ENCODE results near the gene PDP2.

DNA sequence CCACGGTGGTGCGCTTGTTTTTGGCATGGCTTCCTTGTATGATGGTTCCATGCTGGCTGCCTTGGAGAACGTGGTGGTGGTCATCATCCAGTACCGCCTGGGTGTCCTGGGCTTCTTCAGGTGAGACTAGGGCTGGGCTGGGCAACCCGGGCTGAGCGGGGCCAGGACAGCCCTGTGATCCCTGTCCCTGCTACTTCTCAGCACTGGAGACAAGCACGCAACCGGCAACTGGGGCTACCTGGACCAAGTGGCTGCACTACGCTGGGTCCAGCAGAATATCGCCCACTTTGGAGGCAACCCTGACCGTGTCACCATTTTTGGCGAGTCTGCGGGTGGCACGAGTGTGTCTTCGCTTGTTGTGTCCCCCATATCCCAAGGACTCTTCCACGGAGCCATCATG is 59.9 kb downstream of the PDP2 start:
- no peak for TF ChIP-seq CTCF (IDR thresholded peaks at IDR 0.05)
- TF ChIP-seq FOXJ3 (CRISPR knock-in tag; IDR thresholded peaks at IDR 0.05): no peak
- TF ChIP-seq, protein P1, sequence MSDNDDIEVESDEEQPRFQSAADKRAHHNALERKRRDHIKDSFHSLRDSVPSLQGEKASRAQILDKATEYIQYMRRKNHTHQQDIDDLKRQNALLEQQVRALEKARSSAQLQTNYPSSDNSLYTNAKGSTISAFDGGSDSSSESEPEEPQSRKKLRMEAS (IDR thresholded peaks at IDR 0.05; ENCODE audit: low read depth): no peak
- no peak for TF ChIP-seq MXI1 (IDR thresholded peaks at IDR 0.05; ENCODE audit: low read depth, low read length)
- TF ChIP-seq EP300 (IDR thresholded peaks at IDR 0.05; ENCODE audit: borderline replicate concordance in 1 of 2, low read depth in 1 of 2, low read length in 1 of 2): no peak
- TF ChIP-seq RAD21 (IDR thresholded peaks at IDR 0.05; ENCODE audit: low read length): no peak
- TF ChIP-seq, protein P2, sequence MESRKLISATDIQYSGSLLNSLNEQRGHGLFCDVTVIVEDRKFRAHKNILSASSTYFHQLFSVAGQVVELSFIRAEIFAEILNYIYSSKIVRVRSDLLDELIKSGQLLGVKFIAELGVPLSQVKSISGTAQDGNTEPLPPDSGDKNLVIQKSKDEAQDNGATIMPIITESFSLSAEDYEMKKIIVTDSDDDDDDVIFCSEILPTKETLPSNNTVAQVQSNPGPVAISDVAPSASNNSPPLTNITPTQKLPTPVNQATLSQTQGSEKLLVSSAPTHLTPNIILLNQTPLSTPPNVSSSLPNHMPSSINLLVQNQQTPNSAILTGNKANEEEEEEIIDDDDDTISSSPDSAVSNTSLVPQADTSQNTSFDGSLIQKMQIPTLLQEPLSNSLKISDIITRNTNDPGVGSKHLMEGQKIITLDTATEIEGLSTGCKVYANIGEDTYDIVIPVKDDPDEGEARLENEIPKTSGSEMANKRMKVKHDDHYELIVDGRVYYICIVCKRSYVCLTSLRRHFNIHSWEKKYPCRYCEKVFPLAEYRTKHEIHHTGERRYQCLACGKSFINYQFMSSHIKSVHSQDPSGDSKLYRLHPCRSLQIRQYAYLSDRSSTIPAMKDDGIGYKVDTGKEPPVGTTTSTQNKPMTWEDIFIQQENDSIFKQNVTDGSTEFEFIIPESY (IDR thresholded peaks at IDR 0.05; ENCODE audit: borderline replicate concordance, low read depth): no peak
- TF ChIP-seq, protein P3, sequence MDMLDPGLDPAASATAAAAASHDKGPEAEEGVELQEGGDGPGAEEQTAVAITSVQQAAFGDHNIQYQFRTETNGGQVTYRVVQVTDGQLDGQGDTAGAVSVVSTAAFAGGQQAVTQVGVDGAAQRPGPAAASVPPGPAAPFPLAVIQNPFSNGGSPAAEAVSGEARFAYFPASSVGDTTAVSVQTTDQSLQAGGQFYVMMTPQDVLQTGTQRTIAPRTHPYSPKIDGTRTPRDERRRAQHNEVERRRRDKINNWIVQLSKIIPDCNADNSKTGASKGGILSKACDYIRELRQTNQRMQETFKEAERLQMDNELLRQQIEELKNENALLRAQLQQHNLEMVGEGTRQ (IDR thresholded peaks at IDR 0.05; ENCODE audit: borderline replicate concordance, low read depth, low read length): no peak
